Neural cell (in vitro differentiated cells): ENCODE measurements around the gene CPE.

Experiments used
- POLR2AphosphoS5 ChIP-seq: IDR thresholded peaks from 2 replicates; pipeline ENCODE4 v1.6.1; 2012
- RAD21 ChIP-seq: fragments of 450-650 bp; conservative IDR thresholded peaks from 2 replicates; pipeline ENCODE4 v1.6.1; 2014; ENCODE audit warnings: antibody characterized with exemption, mild to moderate bottlenecking, moderate library complexity
- TF ChIP-seq, protein P1 (sequence below): fragments of 450-650 bp; IDR thresholded peaks from 2 replicates; pipeline ENCODE4 v1.5.1; 2014; ENCODE audit warnings: antibody characterized with exemption, mild to moderate bottlenecking, moderate library complexity; ENCODE audit not compliant: poor library complexity, severe bottlenecking
- TF ChIP-seq, protein P2 (sequence below): IDR thresholded peaks from 2 replicates; pipeline ENCODE4 v1.6.1; 2012; ENCODE audit warnings: borderline replicate concordance

DNA sequence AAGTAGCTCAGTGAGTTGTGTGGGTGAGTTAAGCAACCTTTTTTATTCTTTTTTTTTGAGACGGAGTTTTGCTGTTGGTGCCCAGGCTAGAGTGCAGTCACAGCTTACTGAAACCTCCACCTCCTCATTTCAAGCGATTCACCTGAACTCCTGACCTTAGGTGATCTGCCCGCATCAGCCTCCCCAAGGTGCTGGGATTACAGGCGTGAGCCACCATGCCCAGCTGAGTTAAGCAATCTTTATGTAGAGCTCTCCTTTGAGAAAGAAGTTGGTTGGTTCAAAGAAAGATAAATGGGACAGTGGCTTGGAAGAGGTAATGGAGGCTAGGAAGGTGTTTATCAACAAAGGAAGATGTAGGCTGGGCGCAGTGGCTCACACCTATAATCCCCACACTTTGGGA is 48.1 kb upstream of the CPE start:
- TF ChIP-seq POLR2AphosphoS5 (no peak), RAD21 (no peak)
- TF ChIP-seq, protein P1, sequence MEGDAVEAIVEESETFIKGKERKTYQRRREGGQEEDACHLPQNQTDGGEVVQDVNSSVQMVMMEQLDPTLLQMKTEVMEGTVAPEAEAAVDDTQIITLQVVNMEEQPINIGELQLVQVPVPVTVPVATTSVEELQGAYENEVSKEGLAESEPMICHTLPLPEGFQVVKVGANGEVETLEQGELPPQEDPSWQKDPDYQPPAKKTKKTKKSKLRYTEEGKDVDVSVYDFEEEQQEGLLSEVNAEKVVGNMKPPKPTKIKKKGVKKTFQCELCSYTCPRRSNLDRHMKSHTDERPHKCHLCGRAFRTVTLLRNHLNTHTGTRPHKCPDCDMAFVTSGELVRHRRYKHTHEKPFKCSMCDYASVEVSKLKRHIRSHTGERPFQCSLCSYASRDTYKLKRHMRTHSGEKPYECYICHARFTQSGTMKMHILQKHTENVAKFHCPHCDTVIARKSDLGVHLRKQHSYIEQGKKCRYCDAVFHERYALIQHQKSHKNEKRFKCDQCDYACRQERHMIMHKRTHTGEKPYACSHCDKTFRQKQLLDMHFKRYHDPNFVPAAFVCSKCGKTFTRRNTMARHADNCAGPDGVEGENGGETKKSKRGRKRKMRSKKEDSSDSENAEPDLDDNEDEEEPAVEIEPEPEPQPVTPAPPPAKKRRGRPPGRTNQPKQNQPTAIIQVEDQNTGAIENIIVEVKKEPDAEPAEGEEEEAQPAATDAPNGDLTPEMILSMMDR = no peak
- TF ChIP-seq, protein P2, sequence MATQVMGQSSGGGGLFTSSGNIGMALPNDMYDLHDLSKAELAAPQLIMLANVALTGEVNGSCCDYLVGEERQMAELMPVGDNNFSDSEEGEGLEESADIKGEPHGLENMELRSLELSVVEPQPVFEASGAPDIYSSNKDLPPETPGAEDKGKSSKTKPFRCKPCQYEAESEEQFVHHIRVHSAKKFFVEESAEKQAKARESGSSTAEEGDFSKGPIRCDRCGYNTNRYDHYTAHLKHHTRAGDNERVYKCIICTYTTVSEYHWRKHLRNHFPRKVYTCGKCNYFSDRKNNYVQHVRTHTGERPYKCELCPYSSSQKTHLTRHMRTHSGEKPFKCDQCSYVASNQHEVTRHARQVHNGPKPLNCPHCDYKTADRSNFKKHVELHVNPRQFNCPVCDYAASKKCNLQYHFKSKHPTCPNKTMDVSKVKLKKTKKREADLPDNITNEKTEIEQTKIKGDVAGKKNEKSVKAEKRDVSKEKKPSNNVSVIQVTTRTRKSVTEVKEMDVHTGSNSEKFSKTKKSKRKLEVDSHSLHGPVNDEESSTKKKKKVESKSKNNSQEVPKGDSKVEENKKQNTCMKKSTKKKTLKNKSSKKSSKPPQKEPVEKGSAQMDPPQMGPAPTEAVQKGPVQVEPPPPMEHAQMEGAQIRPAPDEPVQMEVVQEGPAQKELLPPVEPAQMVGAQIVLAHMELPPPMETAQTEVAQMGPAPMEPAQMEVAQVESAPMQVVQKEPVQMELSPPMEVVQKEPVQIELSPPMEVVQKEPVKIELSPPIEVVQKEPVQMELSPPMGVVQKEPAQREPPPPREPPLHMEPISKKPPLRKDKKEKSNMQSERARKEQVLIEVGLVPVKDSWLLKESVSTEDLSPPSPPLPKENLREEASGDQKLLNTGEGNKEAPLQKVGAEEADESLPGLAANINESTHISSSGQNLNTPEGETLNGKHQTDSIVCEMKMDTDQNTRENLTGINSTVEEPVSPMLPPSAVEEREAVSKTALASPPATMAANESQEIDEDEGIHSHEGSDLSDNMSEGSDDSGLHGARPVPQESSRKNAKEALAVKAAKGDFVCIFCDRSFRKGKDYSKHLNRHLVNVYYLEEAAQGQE = no peak
